Endothelial cell (in vitro differentiated cells): ENCODE results near the gene DCPS. TPM values are rescaled to one million over a fixed set of nuclear protein-coding genes. Genes with fewer than 3 reads are reported as not detected.

ENCODE experiments used
- DNase-seq: peaks from one replicate; pipeline ENCODE4 v3.0.0; 2021; ENCODE audit warnings: low spot score
- H3K27ac Mint-ChIP-seq: one replicate; pipeline ENCODE4 v1.8.0; 2021; ENCODE audit warnings: mixed read lengths, inconsistent platforms; ENCODE audit not compliant: unreplicated experiment
- H3K27me3 Mint-ChIP-seq: one replicate; pipeline ENCODE4 v1.8.0; 2021; ENCODE audit warnings: mild to moderate bottlenecking, moderate library complexity, mixed read lengths, inconsistent platforms; ENCODE audit not compliant: unreplicated experiment
- H3K36me3 Mint-ChIP-seq: one replicate; pipeline ENCODE4 v1.8.0; 2021; ENCODE audit warnings: mild to moderate bottlenecking, low read depth, mixed read lengths, inconsistent platforms; ENCODE audit not compliant: unreplicated experiment
- H3K4me1 Mint-ChIP-seq: one replicate; pipeline ENCODE4 v1.8.0; 2021; ENCODE audit warnings: mild to moderate bottlenecking, mixed read lengths, inconsistent platforms; ENCODE audit not compliant: unreplicated experiment
- H3K4me3 Mint-ChIP-seq: one replicate; pipeline ENCODE4 v1.8.0; 2021; ENCODE audit warnings: mild to moderate bottlenecking, mixed read lengths, inconsistent platforms; ENCODE audit not compliant: unreplicated experiment
- H3K9me3 Mint-ChIP-seq: one replicate; pipeline ENCODE4 v1.8.0; 2021; ENCODE audit warnings: mixed read lengths, inconsistent platforms; ENCODE audit not compliant: unreplicated experiment
- CTCF ChIP-seq: fragments of 200-600 bp; sonication (generic); IDR thresholded peaks from one replicate; pipeline ENCODE4 v1.5.0; 2021; ENCODE audit warnings: antibody characterized with exemption; ENCODE audit not compliant: unreplicated experiment
- total RNA-seq: library from RNA; stranded (reverse); fragmentation: NEBNext Ultra II Directional; extraction: Animal tissue kit (Norgen Biotek cat#: 25700); gene quantifications from one replicate; pipeline ENCODE4 v1.2.1, GENCODE V29; 2021; ENCODE audit not compliant: unreplicated experiment

DCPS gene
- total RNA-seq, 1 donor from 2014 or later = 11.3 TPM

DNA sequence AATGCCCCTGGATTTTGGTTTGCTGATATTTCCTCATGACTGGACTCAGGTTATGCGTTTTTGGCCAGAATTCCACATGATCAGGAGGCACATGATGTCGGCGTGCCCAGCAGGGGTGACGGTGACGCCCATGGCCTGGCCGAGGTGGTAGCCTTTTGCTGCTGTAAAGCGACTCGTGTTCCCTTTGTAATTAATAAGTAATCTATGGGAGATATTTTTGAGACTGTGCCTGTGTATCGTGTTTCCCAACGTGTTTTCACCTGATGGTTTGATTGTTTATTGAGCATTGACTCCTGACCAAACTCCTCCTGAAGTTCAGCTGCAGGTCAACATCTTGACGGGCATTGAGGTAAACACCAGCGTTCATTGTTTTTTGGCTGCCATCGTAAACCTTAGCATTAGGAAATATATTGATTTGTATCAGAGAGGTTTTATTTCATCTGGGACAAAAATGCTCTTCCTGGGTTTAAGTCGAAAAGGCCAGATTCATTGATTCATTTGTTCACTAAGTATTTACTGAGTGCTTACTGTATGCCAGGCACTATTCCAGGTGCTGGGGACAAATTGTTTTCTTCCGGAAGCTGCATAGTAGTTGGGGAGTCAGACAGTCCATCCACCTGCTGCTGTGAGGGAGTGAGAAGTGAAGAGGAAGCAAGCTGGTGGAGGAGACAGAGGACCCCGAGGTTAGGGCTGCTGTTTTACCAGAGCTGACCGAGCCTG is 23.6 kb downstream of the DCPS start:
- Mint-ChIP-seq H3K4me3 (no peak overlapping the region), H3K9me3 (no peaks in the 10 kb centered on the region), H3K36me3 (peaks cover 5% of the 10 kb centered on the region), H3K4me1 (peaks cover 6% of the 10 kb centered on the region), H3K27me3 (no peaks in the 10 kb centered on the region), H3K27ac (no peak overlapping the region)
- no peak for DNase-seq
- no peak for TF ChIP-seq CTCF

GRCh38 chr11:126328001-126328390 is 24.1 kb downstream of the DCPS start:
- TF ChIP-seq CTCF = no peak
- Mint-ChIP-seq H3K4me1 (peaks cover 6% of the 10 kb centered on the region), H3K27ac (no peak overlapping the region), H3K4me3 (no peak overlapping the region), H3K9me3 (no peaks in the 10 kb centered on the region), H3K36me3 (peaks cover 5% of the 10 kb centered on the region), H3K27me3 (no peaks in the 10 kb centered on the region)
- DNase-seq = no peak

DNA sequence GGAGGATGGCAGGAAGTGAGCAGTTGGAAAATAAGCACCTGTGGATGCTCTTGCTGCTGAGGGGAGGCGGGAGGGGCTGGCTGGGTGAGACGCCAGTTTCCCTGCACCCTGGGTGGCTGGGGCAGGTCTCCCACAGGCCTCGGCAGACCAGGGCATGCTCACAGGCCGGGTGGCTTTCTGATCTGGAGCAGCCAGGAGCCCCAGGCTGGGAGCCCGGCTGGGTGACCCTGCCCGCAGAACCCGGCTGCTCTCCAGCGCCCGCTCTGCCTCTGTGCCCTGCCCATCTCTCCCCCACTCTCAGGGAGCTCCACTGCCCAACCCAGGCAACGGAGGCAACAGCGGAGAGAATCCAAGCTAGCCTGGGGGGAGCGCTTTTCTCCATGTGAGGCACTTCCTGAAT is 24.6 kb downstream of the DCPS start:
- DNase-seq = no peak
- Mint-ChIP-seq H3K36me3 (peaks cover 5% of the 10 kb centered on the region), H3K27me3 (no peaks in the 10 kb centered on the region), H3K4me1 (peaks cover 8% of the 10 kb centered on the region), H3K9me3 (no peaks in the 10 kb centered on the region), H3K4me3 (no peak overlapping the region), H3K27ac (no peak overlapping the region)
- TF ChIP-seq CTCF = no peak

DNA sequence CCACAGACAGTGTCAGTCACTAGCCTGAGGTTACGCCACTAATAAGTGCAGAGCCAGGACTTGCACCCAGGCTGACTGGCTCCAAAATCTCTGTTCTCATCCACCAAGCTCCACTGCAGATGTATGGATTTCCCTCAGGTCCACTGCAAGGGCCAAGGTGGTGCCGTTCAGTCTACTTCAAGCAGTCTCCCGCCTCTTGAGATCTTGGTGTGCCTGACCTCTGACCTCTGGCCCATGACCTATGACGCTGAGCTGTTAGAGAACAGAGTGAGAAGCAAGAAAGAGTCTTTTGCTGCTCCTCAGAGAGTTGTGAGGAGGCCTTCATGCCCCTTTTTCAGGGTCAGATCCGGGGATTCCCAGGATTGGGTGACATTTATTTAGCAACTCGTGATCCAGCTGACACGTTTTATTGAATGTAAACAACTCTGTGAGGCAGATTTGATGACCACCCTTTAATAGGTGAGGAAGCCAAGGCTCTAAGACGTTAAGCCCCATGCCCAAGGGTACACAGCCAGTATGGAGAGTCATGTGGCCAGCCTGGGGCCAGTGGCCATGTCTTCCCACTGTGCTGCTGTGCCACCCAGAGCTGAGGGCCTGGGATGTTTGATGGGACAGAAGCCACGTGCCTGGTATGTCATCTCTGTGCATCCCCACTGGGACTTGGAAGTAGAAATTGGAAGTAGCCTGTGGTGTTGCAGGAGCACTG is 25.2 kb downstream of the DCPS start:
- Mint-ChIP-seq H3K9me3 (no peaks in the 10 kb centered on the region), H3K4me3 (no peak overlapping the region), H3K36me3 (peaks cover 5% of the 10 kb centered on the region), H3K27ac (no peak overlapping the region), H3K4me1 (peaks cover 14% of the 10 kb centered on the region), H3K27me3 (peaks cover 1% of the 10 kb centered on the region)
- TF ChIP-seq CTCF = no peak
- no peak for DNase-seq

GRCh38 chr11:126329644-126330211 is 25.9 kb downstream of the DCPS start:
- H3K4me3 Mint-ChIP-seq = no peak overlapping the region
- H3K27ac Mint-ChIP-seq = no peak overlapping the region
- H3K27me3 Mint-ChIP-seq = peaks cover 1% of the 10 kb centered on the region

More at GRCh38 chr11:126329644-126330211, 25.9 kb downstream of the DCPS start:
- H3K9me3 Mint-ChIP-seq = no peaks in the 10 kb centered on the region
- DNase-seq = no peak
- peaks cover 15% of the 10 kb centered on the region for H3K4me1 Mint-ChIP-seq
- peaks cover 5% of the 10 kb centered on the region for H3K36me3 Mint-ChIP-seq
- TF ChIP-seq CTCF = no peak
